ENCODE data around the gene SFMBT1. TPM values are rescaled to one million over a fixed set of nuclear protein-coding genes. Genes with fewer than 3 reads are reported as not detected.

SFMBT1 gene
- total RNA-seq, 1 donor from 2014 or later: 5.5 TPM

- no peak overlapping the region for H3K4me3 ChIP-seq (ENCODE audit: insufficient read depth, low read depth, low read length)
- no peak overlapping the region for H3K4me2 ChIP-seq (ENCODE audit: low read length)
- no peak overlapping the region for H3K27ac ChIP-seq (ENCODE audit: low read depth, low read length)
- H3K4me1 Mint-ChIP-seq (ENCODE audit: low read depth, unreplicated experiment): no peaks in the 10 kb centered on the region
- H3K27ac Mint-ChIP-seq (ENCODE audit: unreplicated experiment): no peak overlapping the region
- no peaks in the 10 kb centered on the region for H3K9me3 ChIP-seq (ENCODE audit: insufficient read depth, low read depth, low read length)
- no peaks in the 10 kb centered on the region for H4K20me1 ChIP-seq (ENCODE audit: insufficient read depth, low read length)
- peaks cover 2% of the 10 kb centered on the region for H3K36me3 Mint-ChIP-seq (ENCODE audit: low read depth, unreplicated experiment)
- no peaks in the 10 kb centered on the region for H3K79me2 ChIP-seq (ENCODE audit: insufficient read depth, low read length)
- H3K27me3 ChIP-seq (ENCODE audit: insufficient read depth, low read length): no peaks in the 10 kb centered on the region
- H3K4me3 Mint-ChIP-seq (ENCODE audit: unreplicated experiment): no peak overlapping the region
- TF ChIP-seq EZH2 (IDR thresholded peaks at IDR 0.05; ENCODE audit: insufficient read depth, low read length): no peak
- TF ChIP-seq CTCF (IDR thresholded peaks at IDR 0.05; ENCODE audit: insufficient read depth, low read depth, low read length): no peak
- no peak overlapping the region for H3K9ac ChIP-seq (ENCODE audit: low read length)
- H3K4me1 ChIP-seq (ENCODE audit: insufficient read depth, low read length): no peaks in the 10 kb centered on the region
- no peak overlapping the region for H2AFZ ChIP-seq (ENCODE audit: low read depth, low read length)
- FAIRE-seq: no peak
- H3K9me3 Mint-ChIP-seq (ENCODE audit: unreplicated experiment): no peaks in the 10 kb centered on the region
- no peaks in the 10 kb centered on the region for H3K27me3 Mint-ChIP-seq (ENCODE audit: low read depth, unreplicated experiment)
- no peak for DNase-seq (ENCODE audit: low read depth)
- H3K36me3 ChIP-seq (ENCODE audit: insufficient read depth, low read length): no peaks in the 10 kb centered on the region
Observed at GRCh38 chr3:52982839-52983238, 63.0 kb downstream of the SFMBT1 start.

- no peaks in the 10 kb centered on the region for H3K27me3 Mint-ChIP-seq (ENCODE audit: low read depth, unreplicated experiment)
- DNase-seq (ENCODE audit: low read depth): no peak
Observed at GRCh38 chr3:52979190-52979983, 66.5 kb downstream of the SFMBT1 start.

More at GRCh38 chr3:52979190-52979983, 66.5 kb downstream of the SFMBT1 start:
- Mint-ChIP-seq H3K4me3 (ENCODE audit: unreplicated experiment) (no peak overlapping the region), H3K9me3 (ENCODE audit: unreplicated experiment) (no peaks in the 10 kb centered on the region), H3K27ac (ENCODE audit: unreplicated experiment) (no peak overlapping the region), H3K4me1 (ENCODE audit: low read depth, unreplicated experiment) (no peaks in the 10 kb centered on the region), H3K36me3 (ENCODE audit: low read depth, unreplicated experiment) (peaks cover 2% of the 10 kb centered on the region)
- H3K9ac ChIP-seq (ENCODE audit: low read length): no peak overlapping the region
- no peaks in the 10 kb centered on the region for H3K4me1 ChIP-seq (ENCODE audit: insufficient read depth, low read length)
- H4K20me1 ChIP-seq (ENCODE audit: insufficient read depth, low read length): no peaks in the 10 kb centered on the region
- no peak overlapping the region for H3K4me3 ChIP-seq (ENCODE audit: insufficient read depth, low read depth, low read length)
- H3K27me3 ChIP-seq (ENCODE audit: insufficient read depth, low read length): no peaks in the 10 kb centered on the region
- no peak overlapping the region for H3K27ac ChIP-seq (ENCODE audit: low read depth, low read length)
- no peak overlapping the region for H3K4me2 ChIP-seq (ENCODE audit: low read length)
- no peaks in the 10 kb centered on the region for H3K9me3 ChIP-seq (ENCODE audit: insufficient read depth, low read depth, low read length)
- TF ChIP-seq EZH2 (IDR thresholded peaks at IDR 0.05; ENCODE audit: insufficient read depth, low read length) (no peak), CTCF (IDR thresholded peaks at IDR 0.05; ENCODE audit: insufficient read depth, low read depth, low read length) (no peak)
- H2AFZ ChIP-seq (ENCODE audit: low read depth, low read length): no peak overlapping the region
- FAIRE-seq: no peak
- H3K36me3 ChIP-seq (ENCODE audit: insufficient read depth, low read length): no peaks in the 10 kb centered on the region
- H3K79me2 ChIP-seq (ENCODE audit: insufficient read depth, low read length): no peaks in the 10 kb centered on the region
